ENCODE data around the gene TCF7.

Gene TCF7

DNA sequence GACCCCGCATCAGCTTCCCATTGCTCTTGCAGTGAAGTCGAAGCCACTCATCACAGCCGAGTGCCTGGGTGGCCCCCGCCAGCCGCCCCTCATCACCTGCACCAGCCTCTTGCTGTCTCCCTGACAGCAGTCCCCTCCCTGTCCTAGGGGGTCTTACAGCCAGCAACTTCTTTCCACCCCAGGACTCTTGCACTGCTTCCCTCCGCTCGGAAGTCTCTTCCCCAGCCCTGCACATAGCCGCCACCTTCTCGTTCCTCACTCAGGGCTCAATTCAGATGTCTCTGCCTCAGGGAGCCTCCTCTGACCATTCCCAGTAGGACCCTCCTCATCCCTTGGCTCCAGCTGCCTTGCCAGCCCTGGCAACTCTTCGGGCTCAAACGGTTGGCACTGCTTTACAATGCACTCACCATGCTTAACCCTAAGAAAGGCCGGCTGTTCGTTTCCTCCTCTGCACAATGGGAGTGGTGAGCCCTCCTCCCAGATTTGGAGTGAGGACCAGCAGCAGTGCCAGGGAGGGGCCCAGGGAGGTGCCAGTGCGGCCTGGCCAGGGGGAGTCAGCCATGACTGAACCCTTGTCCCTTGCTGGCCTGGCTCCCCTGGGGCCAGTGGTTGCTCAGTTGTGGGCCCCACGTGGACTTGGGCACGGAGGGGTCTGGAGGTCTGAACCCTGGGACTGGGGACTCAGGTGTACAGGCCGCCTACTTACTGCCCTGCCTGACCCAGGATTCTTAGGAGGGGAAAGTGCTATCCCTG lies 6.1 kb downstream of the TCF7 start:
- H3K4me1 ChIP-seq (ENCODE audit: control insufficient read depth, insufficient read depth, low read length): peaks cover 3% of the 10 kb centered on the region
- no peak overlapping the region for H3K27ac ChIP-seq (ENCODE audit: low read depth, low read length)
- no peak overlapping the region for H3K9ac ChIP-seq (ENCODE audit: low read length)
- no peak overlapping the region for H3K4me3 ChIP-seq (ENCODE audit: low read length)
- no peaks in the 10 kb centered on the region for H3K27me3 ChIP-seq (ENCODE audit: control insufficient read depth, insufficient read depth, low read length)
- H3K36me3 ChIP-seq (ENCODE audit: control insufficient read depth, insufficient read depth, low read length): no peaks in the 10 kb centered on the region

DNA sequence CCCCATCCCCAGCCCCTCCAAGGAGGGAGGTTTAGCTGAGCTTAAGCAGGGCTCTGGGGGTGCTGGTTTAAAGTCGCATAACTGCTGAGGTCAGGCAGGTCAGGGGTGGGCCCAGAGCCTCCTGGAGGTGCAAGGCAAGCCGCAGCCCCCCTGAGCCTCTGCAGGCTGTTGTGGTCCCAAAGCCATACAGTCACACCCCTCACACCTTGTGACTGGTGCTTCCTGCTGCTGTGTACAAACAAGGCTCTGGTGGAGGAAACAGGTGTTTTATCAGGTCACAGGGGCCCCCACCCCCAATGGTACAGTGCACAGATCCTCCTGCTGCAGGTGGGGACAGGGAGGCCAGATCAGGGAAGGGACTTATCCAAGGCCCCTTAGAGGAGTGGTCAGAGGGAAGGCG lies 8.0 kb downstream of the TCF7 start:
- peaks cover 3% of the 10 kb centered on the region for H3K4me1 ChIP-seq (ENCODE audit: control insufficient read depth, insufficient read depth, low read length)
- no peak overlapping the region for H3K9ac ChIP-seq (ENCODE audit: low read length)
- H3K4me3 ChIP-seq (ENCODE audit: low read length): no peak overlapping the region
- no peaks in the 10 kb centered on the region for H3K36me3 ChIP-seq (ENCODE audit: control insufficient read depth, insufficient read depth, low read length)
- no peaks in the 10 kb centered on the region for H3K27me3 ChIP-seq (ENCODE audit: control insufficient read depth, insufficient read depth, low read length)
- H3K27ac ChIP-seq (ENCODE audit: low read depth, low read length): no peak overlapping the region

DNA sequence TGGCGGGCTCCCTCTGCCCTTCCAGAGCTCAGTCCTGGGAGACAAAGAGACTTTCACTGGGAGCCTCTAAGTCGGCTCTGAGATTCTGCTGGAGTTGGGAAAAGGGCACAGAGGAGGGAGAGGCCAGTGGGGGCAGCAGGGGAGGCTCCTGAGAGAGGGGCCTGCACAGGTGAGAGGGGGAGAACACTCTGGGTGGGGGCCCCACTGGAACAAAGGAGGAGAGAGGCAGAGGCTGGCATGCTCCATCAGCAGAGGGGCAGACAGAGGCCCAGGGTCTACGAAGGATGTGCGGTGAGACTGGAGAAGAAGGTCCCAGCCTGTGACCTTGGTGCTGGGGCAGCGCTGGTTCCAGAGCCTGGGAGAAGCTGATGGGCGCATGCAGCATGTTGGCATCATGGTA lies 8.9 kb downstream of the TCF7 start:
- Histone ChIP-seq H3K4me1 (ENCODE audit: control insufficient read depth, insufficient read depth, low read length) (peaks cover 3% of the 10 kb centered on the region), H3K27ac (ENCODE audit: low read depth, low read length) (no peak overlapping the region), H3K9ac (ENCODE audit: low read length) (no peak overlapping the region), H3K36me3 (ENCODE audit: control insufficient read depth, insufficient read depth, low read length) (no peaks in the 10 kb centered on the region), H3K4me3 (ENCODE audit: low read length) (no peak overlapping the region), H3K27me3 (ENCODE audit: control insufficient read depth, insufficient read depth, low read length) (no peaks in the 10 kb centered on the region)

GRCh38 chr5:134124289-134125038 lies 10.0 kb downstream of the TCF7 start:
- H3K27ac ChIP-seq (ENCODE audit: low read depth, low read length): no peak overlapping the region
- no peak overlapping the region for H3K9ac ChIP-seq (ENCODE audit: low read length)
- H3K27me3 ChIP-seq (ENCODE audit: control insufficient read depth, insufficient read depth, low read length): no peaks in the 10 kb centered on the region
- H3K36me3 ChIP-seq (ENCODE audit: control insufficient read depth, insufficient read depth, low read length): no peaks in the 10 kb centered on the region
- H3K4me3 ChIP-seq (ENCODE audit: low read length): no peak overlapping the region
- H3K4me1 ChIP-seq (ENCODE audit: control insufficient read depth, insufficient read depth, low read length): peaks cover 3% of the 10 kb centered on the region

DNA sequence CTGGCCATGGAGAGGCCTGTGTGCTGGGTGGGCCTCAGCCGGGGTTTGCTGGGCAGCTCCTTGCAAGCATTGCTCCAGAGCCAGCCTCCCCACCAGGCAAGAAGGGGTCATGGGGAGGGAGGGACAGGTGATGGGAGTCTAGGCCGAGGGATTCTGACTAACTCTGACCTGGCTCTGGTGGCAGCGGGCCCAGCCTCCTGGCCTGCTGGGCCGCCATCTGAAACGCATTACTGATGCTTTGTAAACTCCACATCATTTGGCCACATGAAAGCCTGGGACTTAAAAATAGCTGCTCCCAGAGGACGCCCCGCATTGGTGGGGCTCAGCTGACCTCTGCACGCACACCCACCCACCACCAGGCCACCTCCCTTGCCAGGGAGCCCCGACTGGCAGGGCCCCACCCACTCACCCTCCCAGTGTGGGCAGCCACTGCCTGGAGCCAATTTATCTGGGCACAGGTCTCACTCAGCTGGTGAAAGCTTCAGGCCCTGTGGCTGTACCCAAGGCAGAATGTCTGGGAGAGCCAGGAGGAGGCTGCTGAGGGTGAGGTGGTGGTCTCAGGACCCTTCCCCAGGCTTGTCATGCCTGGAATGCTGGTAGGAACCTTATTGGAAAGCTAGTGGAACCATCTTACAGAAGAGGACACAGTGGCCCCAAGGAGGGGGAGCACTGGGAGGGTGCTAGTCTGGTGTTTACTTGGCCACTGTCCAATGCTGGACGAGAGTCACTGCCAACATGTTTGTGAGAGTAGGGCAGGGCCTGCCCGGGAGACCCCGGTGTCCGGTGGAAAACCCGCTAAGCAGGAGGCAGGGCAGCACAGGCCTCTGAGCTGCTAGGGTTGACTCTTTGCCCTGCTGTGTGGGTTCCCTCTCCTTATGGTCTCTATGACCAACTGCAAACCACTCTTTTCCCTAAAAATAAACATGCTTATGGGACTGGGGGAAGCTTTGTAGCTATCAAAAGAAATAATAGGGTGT lies 10.8 kb downstream of the TCF7 start:
- Histone ChIP-seq H3K27me3 (ENCODE audit: control insufficient read depth, insufficient read depth, low read length) (no peaks in the 10 kb centered on the region), H3K36me3 (ENCODE audit: control insufficient read depth, insufficient read depth, low read length) (no peaks in the 10 kb centered on the region), H3K27ac (ENCODE audit: low read depth, low read length) (no peak overlapping the region), H3K4me3 (ENCODE audit: low read length) (peak overlapping the region; percentile 9), H3K4me1 (ENCODE audit: control insufficient read depth, insufficient read depth, low read length) (peaks cover 3% of the 10 kb centered on the region), H3K9ac (ENCODE audit: low read length) (no peak overlapping the region)

DNA sequence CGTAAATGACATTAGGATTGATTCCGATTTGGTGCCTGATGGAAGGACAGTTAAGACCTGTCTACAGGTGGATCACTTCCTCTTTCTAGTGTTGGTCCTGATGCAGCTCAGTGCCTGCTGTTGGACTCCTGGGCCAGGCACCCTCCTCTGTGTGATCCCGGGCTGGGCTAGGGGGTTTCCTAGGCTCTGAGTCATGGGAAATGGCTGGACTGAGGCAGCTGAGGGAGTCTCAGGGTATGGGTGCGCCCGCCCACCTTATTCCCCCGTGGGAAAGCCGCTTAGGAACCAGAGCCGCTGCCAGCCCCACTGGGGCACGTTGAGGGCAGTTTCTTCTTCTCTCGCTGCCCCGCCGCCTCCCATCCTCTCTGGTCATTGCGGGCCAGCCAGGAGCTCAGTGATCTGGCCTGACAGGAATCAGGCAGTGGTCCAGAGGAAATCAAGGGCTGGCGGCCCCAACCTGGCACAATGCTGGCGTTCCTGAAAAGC lies 12.9 kb downstream of the TCF7 start:
- H3K9ac ChIP-seq (ENCODE audit: low read length): no peak overlapping the region
- no peak overlapping the region for H3K4me3 ChIP-seq (ENCODE audit: low read length)
- peaks cover 3% of the 10 kb centered on the region for H3K4me1 ChIP-seq (ENCODE audit: control insufficient read depth, insufficient read depth, low read length)
- H3K36me3 ChIP-seq (ENCODE audit: control insufficient read depth, insufficient read depth, low read length): no peaks in the 10 kb centered on the region
- no peak overlapping the region for H3K27ac ChIP-seq (ENCODE audit: low read depth, low read length)
- no peaks in the 10 kb centered on the region for H3K27me3 ChIP-seq (ENCODE audit: control insufficient read depth, insufficient read depth, low read length)

DNA sequence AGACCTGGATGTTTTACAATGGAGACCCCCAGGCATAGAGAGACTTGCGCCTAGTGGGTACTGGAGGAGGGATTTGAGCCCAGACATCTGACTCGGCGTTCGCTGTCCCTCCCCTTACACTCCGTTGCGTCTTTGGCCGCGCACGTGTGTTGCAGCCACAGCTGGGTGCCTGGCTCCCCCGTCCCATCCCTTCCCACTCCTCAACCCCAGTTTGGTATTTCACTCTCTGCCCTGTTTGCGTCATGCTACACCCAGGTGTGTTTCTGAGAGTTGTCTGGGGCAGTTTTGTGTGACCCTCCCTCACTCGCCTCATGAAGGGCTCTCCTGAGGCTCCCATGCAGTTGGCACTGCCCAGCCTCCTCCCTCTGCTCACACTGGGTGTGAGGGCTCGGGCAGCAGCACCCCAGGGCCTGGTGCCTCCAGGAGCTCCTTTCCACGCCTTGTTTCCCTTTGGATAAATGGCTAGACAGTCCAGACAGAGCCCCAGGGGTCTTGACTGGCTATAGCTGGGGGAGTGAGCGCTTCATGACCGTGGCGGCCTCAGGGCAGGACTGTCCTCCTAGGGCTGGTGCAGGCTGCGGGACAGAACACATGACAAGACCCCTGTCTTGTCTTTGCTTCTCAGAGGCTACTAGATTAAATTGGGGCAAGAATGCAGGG lies 13.6 kb downstream of the TCF7 start:
- H3K36me3 ChIP-seq (ENCODE audit: control insufficient read depth, insufficient read depth, low read length): no peaks in the 10 kb centered on the region

DNA sequence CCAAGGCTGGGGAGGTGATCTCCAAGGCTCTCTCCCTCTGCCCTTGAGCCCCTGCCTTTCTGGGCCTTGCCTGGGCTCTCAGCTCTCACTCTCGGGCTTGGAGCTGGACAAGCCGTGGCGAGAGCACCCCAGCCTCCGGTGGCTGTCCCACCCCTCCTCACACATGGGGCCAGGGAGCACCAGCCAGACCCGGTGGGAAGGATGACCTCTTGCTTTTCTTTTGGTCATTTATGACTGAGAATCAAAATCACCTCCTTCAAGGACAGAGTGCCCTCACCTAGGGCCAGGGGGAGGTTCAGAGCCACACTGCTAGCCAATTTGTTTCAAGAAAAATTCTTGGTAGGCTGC lies 14.1 kb downstream of the TCF7 start:
- no peaks in the 10 kb centered on the region for H3K27me3 ChIP-seq (ENCODE audit: control insufficient read depth, insufficient read depth, low read length)
- no peak overlapping the region for H3K4me3 ChIP-seq (ENCODE audit: low read length)
- H3K36me3 ChIP-seq (ENCODE audit: control insufficient read depth, insufficient read depth, low read length): no peaks in the 10 kb centered on the region
- no peak overlapping the region for H3K9ac ChIP-seq (ENCODE audit: low read length)
- H3K27ac ChIP-seq (ENCODE audit: low read depth, low read length): no peak overlapping the region
- H3K4me1 ChIP-seq (ENCODE audit: control insufficient read depth, insufficient read depth, low read length): peaks cover 3% of the 10 kb centered on the region

More for the DNA sequence above, 13.6 kb downstream of the TCF7 start:
- no peak overlapping the region for H3K27ac ChIP-seq (ENCODE audit: low read depth, low read length)
- H3K4me3 ChIP-seq (ENCODE audit: low read length): no peak overlapping the region
- peaks cover 3% of the 10 kb centered on the region for H3K4me1 ChIP-seq (ENCODE audit: control insufficient read depth, insufficient read depth, low read length)
- no peaks in the 10 kb centered on the region for H3K27me3 ChIP-seq (ENCODE audit: control insufficient read depth, insufficient read depth, low read length)
- H3K9ac ChIP-seq (ENCODE audit: low read length): no peak overlapping the region

DNA sequence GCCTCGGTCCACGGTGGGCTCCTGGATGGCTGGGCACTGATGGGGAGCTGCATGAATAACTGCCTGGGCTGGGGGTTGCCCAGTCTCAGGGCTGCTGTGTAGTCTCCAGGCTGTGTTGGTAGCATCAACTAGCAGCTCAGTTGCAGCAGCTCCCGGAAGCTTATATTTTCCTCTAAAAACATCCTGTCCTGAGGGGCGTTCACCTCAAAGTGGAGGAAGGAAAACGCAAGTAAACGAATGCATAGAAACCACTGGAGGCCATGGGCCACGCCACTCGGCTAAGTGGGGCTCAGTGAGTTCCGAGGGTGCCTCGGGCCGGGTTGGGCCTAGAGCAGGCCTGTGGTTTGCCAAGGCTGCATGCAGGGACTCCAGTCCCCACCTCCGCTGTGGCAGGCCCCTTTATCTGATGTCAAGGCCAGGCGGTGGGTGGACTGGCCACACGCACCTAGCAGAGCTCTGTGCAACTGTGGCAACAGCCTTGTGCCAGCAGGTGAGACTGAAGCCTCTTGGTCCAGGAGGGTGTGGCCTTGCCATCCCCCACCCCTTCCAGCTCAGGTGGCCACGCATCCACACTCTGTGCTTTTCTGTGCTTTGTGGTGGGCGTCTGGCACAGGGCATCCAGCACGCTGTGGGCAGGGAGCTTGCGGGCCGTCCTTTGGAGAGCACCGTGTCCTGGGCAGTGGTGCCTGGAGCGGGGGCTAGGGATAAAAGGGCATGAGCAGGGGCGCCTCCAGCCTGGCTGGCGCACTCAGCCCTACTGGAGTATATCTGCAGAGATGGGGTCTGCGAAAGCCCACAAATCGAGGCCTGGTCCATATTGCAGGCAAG lies 15.1 kb downstream of the TCF7 start:
- Histone ChIP-seq H3K4me3 (ENCODE audit: low read length) (no peak overlapping the region), H3K9ac (ENCODE audit: low read length) (no peak overlapping the region), H3K4me1 (ENCODE audit: control insufficient read depth, insufficient read depth, low read length) (peaks cover 3% of the 10 kb centered on the region), H3K27ac (ENCODE audit: low read depth, low read length) (no peak overlapping the region), H3K36me3 (ENCODE audit: control insufficient read depth, insufficient read depth, low read length) (no peaks in the 10 kb centered on the region), H3K27me3 (ENCODE audit: control insufficient read depth, insufficient read depth, low read length) (no peaks in the 10 kb centered on the region)

GRCh38 chr5:134130239-134130945 lies 15.9 kb downstream of the TCF7 start:
- no peak overlapping the region for H3K9ac ChIP-seq (ENCODE audit: low read length)
- H3K36me3 ChIP-seq (ENCODE audit: control insufficient read depth, insufficient read depth, low read length): no peaks in the 10 kb centered on the region
- peaks cover under 1% of the 10 kb centered on the region for H3K4me1 ChIP-seq (ENCODE audit: control insufficient read depth, insufficient read depth, low read length)

GRCh38 chr5:134131165-134131564 lies 16.7 kb downstream of the TCF7 start:
- no peak overlapping the region for H3K27ac ChIP-seq (ENCODE audit: low read depth, low read length)
- no peaks in the 10 kb centered on the region for H3K36me3 ChIP-seq (ENCODE audit: control insufficient read depth, insufficient read depth, low read length)

More at GRCh38 chr5:134130239-134130945, 15.9 kb downstream of the TCF7 start:
- Histone ChIP-seq H3K27ac (ENCODE audit: low read depth, low read length) (no peak overlapping the region), H3K4me3 (ENCODE audit: low read length) (no peak overlapping the region), H3K27me3 (ENCODE audit: control insufficient read depth, insufficient read depth, low read length) (no peaks in the 10 kb centered on the region)

More at GRCh38 chr5:134131165-134131564, 16.7 kb downstream of the TCF7 start:
- Histone ChIP-seq H3K27me3 (ENCODE audit: control insufficient read depth, insufficient read depth, low read length) (no peaks in the 10 kb centered on the region), H3K4me3 (ENCODE audit: low read length) (no peak overlapping the region), H3K4me1 (ENCODE audit: control insufficient read depth, insufficient read depth, low read length) (no peaks in the 10 kb centered on the region), H3K9ac (ENCODE audit: low read length) (no peak overlapping the region)

Measured in rectal smooth muscle tissue (tissue), 1 donor.